MM.1S (cell line): Measurements from ENCODE around the gene NFYB.
"Not testable (repeated sequence)": the region's sequence is repeated elsewhere in the genome, so short reads cannot be mapped to it uniquely, and the experiment has no call there.

Experiments
- DNase-seq: peaks from one replicate; pipeline ENCODE4 v3.0.0-alpha.2; 2015
- H2AFZ ChIP-seq: fragments of 300-600 bp; sonication (generic); 2 replicates; pipeline ENCODE4 v1.6.0; 2016; ENCODE audit warnings: antibody characterized with exemption, low read length
- H3F3A ChIP-seq: fragments of 300-600 bp; sonication (generic); 2 replicates; pipeline ENCODE4 v1.6.1; 2016; ENCODE audit warnings: mild to moderate bottlenecking, antibody characterized with exemption, low read length, moderate library complexity, mixed read lengths; ENCODE audit not compliant: insufficient read depth
- H3K27ac ChIP-seq: fragments of 300-600 bp; sonication (generic); 2 replicates; pipeline ENCODE4 v1.5.1; 2016; ENCODE audit warnings: mild to moderate bottlenecking, low read length
- H3K27me3 ChIP-seq: fragments of 300-600 bp; sonication (generic); replicated peaks from 2 replicates; pipeline ENCODE4 v1.6.0; 2016; ENCODE audit warnings: low read length; ENCODE audit not compliant: insufficient read depth
- H3K36me3 ChIP-seq: fragments of 300-600 bp; sonication (generic); replicated peaks from 2 replicates; pipeline ENCODE4 v1.6.1; 2016; ENCODE audit warnings: mild to moderate bottlenecking, low read length, mixed read lengths; ENCODE audit not compliant: insufficient read depth
- H3K4me1 ChIP-seq: fragments of 300-600 bp; sonication (generic); 2 replicates; pipeline ENCODE4 v1.6.1; 2016; ENCODE audit warnings: low read length, mixed read lengths
- H3K4me2 ChIP-seq: fragments of 300-600 bp; sonication (generic); 2 replicates; pipeline ENCODE4 v1.6.0; 2016; ENCODE audit warnings: low read depth, low read length
- H3K4me3 ChIP-seq: fragments of 300-600 bp; sonication (generic); 2 replicates; pipeline ENCODE4 v1.5.1; 2016; ENCODE audit warnings: low read length, mixed read lengths
- H3K79me2 ChIP-seq: fragments of 300-600 bp; sonication (generic); 2 replicates; pipeline ENCODE4 v1.6.1; 2016; ENCODE audit warnings: mixed run types, low read length, mixed read lengths
- H3K9ac ChIP-seq: fragments of 300-600 bp; sonication (generic); 2 replicates; pipeline ENCODE4 v1.6.1; 2016; ENCODE audit warnings: low read length, mixed read lengths
- H3K9me2 ChIP-seq: fragments of 300-600 bp; sonication (generic); replicated peaks from 2 replicates; pipeline ENCODE4 v1.6.1; 2016; ENCODE audit warnings: mild to moderate bottlenecking, low read length, mixed read lengths; ENCODE audit not compliant: insufficient read depth
- H3K9me3 ChIP-seq: fragments of 300-600 bp; sonication (generic); replicated peaks from 2 replicates; pipeline ENCODE4 v1.6.1; 2016; ENCODE audit warnings: mild to moderate bottlenecking, low read length, mixed read lengths; ENCODE audit not compliant: insufficient read depth
- H4K20me1 ChIP-seq: fragments of 300-600 bp; sonication (generic); 2 replicates; pipeline ENCODE4 v1.6.1; 2016; ENCODE audit warnings: mild to moderate bottlenecking, low read length, moderate library complexity, mixed read lengths; ENCODE audit not compliant: insufficient read depth
- EZH2 ChIP-seq: fragments of 300-600 bp; sonication (generic); optimal IDR thresholded peaks from 2 replicates; pipeline ENCODE3; 2017; ENCODE audit warnings: low read depth, mild to moderate bottlenecking, antibody characterized with exemption, low read length, mixed read lengths
- EZH2phosphoT487 ChIP-seq: fragments of 300-600 bp; sonication (generic); IDR thresholded peaks from 2 replicates; pipeline ENCODE4 v1.6.1; 2018; ENCODE audit warnings: antibody characterized with exemption, low read length
- TF ChIP-seq, protein P1 (sequence below): fragments of 300-600 bp; sonication (generic); IDR thresholded peaks from 2 replicates; pipeline ENCODE4 v1.5.1; 2016; ENCODE audit warnings: antibody characterized with exemption, low read length, mixed read lengths

The NFYB gene

DNA sequence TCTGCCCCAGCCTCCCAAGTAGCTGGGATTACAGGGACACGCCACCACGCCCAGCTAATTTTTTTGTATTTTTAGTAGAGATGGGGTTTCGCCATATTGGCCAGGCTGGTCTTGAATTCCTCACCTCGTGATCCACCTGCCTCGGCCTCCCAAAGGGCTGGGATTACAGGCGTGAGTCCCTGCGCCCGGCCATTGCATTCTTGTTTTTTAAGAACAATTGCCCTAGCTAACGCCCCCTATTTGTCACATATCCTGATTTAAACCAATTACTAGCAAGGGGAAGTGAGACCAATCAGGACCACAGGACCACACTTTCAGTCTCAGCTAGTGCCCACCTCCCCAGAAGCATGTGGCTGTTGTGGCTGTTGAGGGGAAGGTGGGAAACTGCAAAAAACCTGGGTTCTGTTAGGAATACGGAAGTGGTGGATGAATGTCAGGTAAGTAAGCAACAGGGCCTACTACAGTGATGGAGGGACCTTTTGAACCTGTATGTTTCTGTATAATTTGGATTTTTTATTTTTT lies 37.8 kb upstream of the NFYB start:
- Histone ChIP-seq H2AFZ (no peak overlapping the region), H3F3A (no peaks in the 10 kb centered on the region), H3K79me2 (no peaks in the 10 kb centered on the region), H3K9ac (no peak overlapping the region), H3K4me1 (no peaks in the 10 kb centered on the region), H3K9me2 (no peaks in the 10 kb centered on the region), H3K36me3 (no peaks in the 10 kb centered on the region), H4K20me1 (no peaks in the 10 kb centered on the region), H3K4me3 (no peak overlapping the region), H3K27ac (no peak overlapping the region), H3K4me2 (no peak overlapping the region), H3K27me3 (no peaks in the 10 kb centered on the region), H3K9me3 (no peaks in the 10 kb centered on the region)
- DNase-seq, result no peak
- no peak for TF ChIP-seq EZH2phosphoT487
- TF ChIP-seq, protein P1, sequence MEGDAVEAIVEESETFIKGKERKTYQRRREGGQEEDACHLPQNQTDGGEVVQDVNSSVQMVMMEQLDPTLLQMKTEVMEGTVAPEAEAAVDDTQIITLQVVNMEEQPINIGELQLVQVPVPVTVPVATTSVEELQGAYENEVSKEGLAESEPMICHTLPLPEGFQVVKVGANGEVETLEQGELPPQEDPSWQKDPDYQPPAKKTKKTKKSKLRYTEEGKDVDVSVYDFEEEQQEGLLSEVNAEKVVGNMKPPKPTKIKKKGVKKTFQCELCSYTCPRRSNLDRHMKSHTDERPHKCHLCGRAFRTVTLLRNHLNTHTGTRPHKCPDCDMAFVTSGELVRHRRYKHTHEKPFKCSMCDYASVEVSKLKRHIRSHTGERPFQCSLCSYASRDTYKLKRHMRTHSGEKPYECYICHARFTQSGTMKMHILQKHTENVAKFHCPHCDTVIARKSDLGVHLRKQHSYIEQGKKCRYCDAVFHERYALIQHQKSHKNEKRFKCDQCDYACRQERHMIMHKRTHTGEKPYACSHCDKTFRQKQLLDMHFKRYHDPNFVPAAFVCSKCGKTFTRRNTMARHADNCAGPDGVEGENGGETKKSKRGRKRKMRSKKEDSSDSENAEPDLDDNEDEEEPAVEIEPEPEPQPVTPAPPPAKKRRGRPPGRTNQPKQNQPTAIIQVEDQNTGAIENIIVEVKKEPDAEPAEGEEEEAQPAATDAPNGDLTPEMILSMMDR, result no peak
- no peak for TF ChIP-seq EZH2

DNA sequence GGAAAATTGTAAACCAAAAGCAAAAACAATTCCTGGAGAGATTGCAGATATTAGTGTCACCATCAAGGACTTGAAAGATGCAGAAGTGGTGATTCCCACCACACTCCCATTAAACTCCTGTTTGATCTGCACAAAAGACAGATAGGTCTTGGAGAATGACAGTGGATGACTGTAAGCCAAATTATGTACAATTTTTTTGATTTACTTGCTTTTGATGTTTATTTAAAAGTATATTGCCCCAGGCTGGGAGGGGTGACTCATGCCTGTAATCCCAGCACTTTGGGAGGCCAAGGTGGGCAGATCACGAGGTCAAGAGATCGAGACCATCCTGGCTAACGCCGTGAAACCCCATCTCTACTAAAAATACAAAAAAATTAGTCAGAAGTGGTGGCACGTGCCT lies 35.8 kb upstream of the NFYB start:
- H4K20me1 ChIP-seq, H3K9ac ChIP-seq, H3K27ac ChIP-seq, H3K27me3 ChIP-seq, H3K4me2 ChIP-seq, H3K4me1 ChIP-seq, H3K4me3 ChIP-seq, H3F3A ChIP-seq, H3K36me3 ChIP-seq, H3K9me3 ChIP-seq, H3K79me2 ChIP-seq, DNase-seq, H3K9me2 ChIP-seq, H2AFZ ChIP-seq: not testable (repeated sequence)

DNA sequence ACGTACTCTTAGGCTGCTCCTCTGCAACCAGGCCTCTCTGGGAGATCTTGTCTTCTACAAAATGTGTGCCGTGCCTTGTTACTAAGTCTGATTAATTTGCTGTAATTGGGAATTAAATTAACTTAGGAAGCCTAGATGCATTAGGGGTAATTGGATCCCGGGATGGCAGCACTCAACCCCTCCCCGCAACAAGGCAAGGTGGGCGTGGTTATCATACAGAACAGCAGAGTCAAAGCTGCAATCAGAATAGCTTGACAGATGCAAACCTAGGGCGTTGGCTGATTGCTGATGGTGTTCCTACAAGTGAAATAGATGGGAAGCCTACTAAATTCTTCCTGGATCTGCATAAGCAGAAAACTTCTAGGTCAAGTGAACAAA lies 34.5 kb upstream of the NFYB start:
- Histone ChIP-seq H3K36me3 (no peaks in the 10 kb centered on the region), H3K4me2 (no peak overlapping the region), H3K9me2 (no peaks in the 10 kb centered on the region), H3K4me3 (no peak overlapping the region), H2AFZ (no peak overlapping the region), H3K27ac (no peak overlapping the region), H3K27me3 (no peaks in the 10 kb centered on the region), H4K20me1 (no peaks in the 10 kb centered on the region), H3K79me2 (no peaks in the 10 kb centered on the region), H3K4me1 (no peaks in the 10 kb centered on the region), H3K9ac (no peak overlapping the region), H3F3A (no peaks in the 10 kb centered on the region), H3K9me3 (no peaks in the 10 kb centered on the region)
- TF ChIP-seq EZH2 (no peak), EZH2phosphoT487 (no peak)
- TF ChIP-seq, protein P1, result no peak
- DNase-seq, result no peak

DNA sequence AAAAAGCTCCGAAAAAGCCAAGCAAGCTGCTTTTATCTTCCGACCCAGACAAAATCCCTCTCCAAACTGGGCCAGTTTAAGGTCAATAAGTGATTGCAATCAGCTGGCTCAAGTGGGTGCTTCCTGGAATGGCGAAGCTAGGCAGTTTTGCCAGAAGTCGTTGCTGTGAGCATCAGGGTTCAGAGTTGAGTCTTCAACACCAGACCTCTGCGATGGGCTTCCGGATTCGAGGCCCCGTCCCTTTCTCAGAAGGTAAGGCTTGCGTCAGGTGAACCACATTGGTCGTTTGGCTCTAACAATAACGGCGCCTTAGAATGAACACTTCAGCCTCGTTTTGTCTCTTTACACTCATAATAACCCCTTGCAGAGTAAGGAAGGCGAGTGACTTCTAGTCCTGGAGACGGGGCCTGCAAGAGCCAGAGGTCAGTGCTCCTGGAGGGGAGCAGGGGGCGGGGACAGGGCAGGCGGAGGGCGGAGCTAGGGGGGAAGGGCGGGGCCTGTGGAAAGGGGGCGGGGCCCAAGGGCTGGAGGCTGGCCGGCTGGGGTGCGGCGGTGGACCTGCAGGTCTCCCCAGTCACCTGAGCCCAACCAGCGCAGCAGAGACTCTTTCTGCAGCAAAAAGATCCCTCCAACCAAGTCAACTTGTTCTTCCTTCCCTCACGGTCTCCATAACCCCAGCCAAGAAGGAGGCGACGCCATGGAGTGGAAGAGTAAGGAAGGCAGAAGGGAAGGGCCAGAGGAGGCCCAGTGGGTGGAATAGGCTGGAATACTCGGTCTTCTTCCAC lies 34.0 kb upstream of the NFYB start:
- Histone ChIP-seq H3K9me3 (no peaks in the 10 kb centered on the region), H3K9ac (no peak overlapping the region), H4K20me1 (no peaks in the 10 kb centered on the region), H3K4me3 (no peak overlapping the region), H3F3A (no peaks in the 10 kb centered on the region), H2AFZ (no peak overlapping the region), H3K79me2 (no peaks in the 10 kb centered on the region), H3K9me2 (no peaks in the 10 kb centered on the region), H3K27me3 (no peaks in the 10 kb centered on the region), H3K36me3 (no peaks in the 10 kb centered on the region), H3K4me1 (no peaks in the 10 kb centered on the region), H3K27ac (no peak overlapping the region), H3K4me2 (no peak overlapping the region)
- TF ChIP-seq EZH2phosphoT487 (no peak), EZH2 (no peak)
- TF ChIP-seq, protein P1, result no peak
- no peak for DNase-seq
